Endothelial cell of umbilical vein (primary cell): ENCODE measurements around the gene LCNL1. TPM values are rescaled to one million over a fixed set of nuclear protein-coding genes. Genes with fewer than 3 reads are reported as not detected.

Experiments
- BruUV-seq: library from RNA; stranded (reverse); fragments of 400-500 nt; replicated peaks from 2 replicates; lab custom pipeline; 2021; lab: Mats Ljungman, UMichigan
- CTCF ChIA-PET: fragments of 300-600, 350-600 bp; sonication (Branson Sonifier 250); formaldehyde crosslinking; loops from one replicate; lab custom pipeline; 2021; ENCODE audit warnings: antibody characterized with exemption, inconsistent platforms; lab: Charles Lee
- POLR2A ChIA-PET: fragments of 300-600, 350-600 bp; sonication (Branson Sonifier 250); formaldehyde crosslinking; loops from one replicate; lab custom pipeline; 2021; ENCODE audit warnings: antibody characterized with exemption, inconsistent platforms; lab: Charles Lee
- DNase-seq: peaks from one replicate; pipeline ENCODE4 v3.0.0-alpha.2; 2011; ENCODE audit warnings: low read depth, low spot score
- FAIRE-seq: peaks from 2 replicates; lab custom pipeline; 2011; peaks lifted over from hg19 to GRCh38; lab: Jason Lieb, UNC
- H2AFZ ChIP-seq: 2 replicates; pipeline ENCODE4 v1.6.0; 2012; ENCODE audit warnings: low read depth, low read length, control low read depth, inconsistent platforms
- H3K27ac ChIP-seq: 2 replicates; pipeline ENCODE4 v1.5.1; 2011; ENCODE audit warnings: low read depth, mild to moderate bottlenecking, control low read depth, low read length, moderate library complexity; ENCODE audit not compliant: insufficient read depth
- H3K27me3 ChIP-seq, 2 experiments: 2 replicates each; pipeline versions ENCODE4 v1.6.0 to v1.6.1; 2011; ENCODE audit warnings: low read length in 2 of 2, mixed read lengths in 1 of 2; ENCODE audit not compliant: control insufficient read depth in 2 of 2, insufficient read depth in 2 of 2
- H3K36me3 ChIP-seq, 2 experiments: 2 replicates in 1 of 2; 3 replicates in 1 of 2; pipeline ENCODE4 v1.5.1; 2011; ENCODE audit warnings: low read length in 2 of 2, mild to moderate bottlenecking in 1 of 2, moderate library complexity in 1 of 2; ENCODE audit not compliant: control insufficient read depth in 2 of 2, insufficient read depth in 2 of 2; ENCODE audit errors: extremely low read depth in 1 of 2
- H3K4me1 ChIP-seq: 3 replicates; pipeline ENCODE4 v1.5.1; 2011; ENCODE audit warnings: mild to moderate bottlenecking, low read length; ENCODE audit not compliant: control insufficient read depth, insufficient read depth; ENCODE audit errors: extremely low read depth
- H3K4me2 ChIP-seq: 2 replicates; pipeline ENCODE4 v1.6.1; 2011; ENCODE audit warnings: low read length, control low read depth, mixed read lengths; ENCODE audit not compliant: insufficient read depth
- H3K4me3 ChIP-seq, 3 experiments: fragments of 200-600 bp in 1 of 3; sonication (generic), shearing (Covaris generic) in 1 of 3; replicated peaks in 1 of 3; 2 replicates each; pipeline ENCODE4 v1.5.1; 2011 to 2016; ENCODE audit warnings: control low read depth in 3 of 3, low read length in 3 of 3, mild to moderate bottlenecking in 2 of 3, inconsistent platforms in 1 of 3, low read depth in 1 of 3, moderate library complexity in 1 of 3; ENCODE audit not compliant: insufficient read depth in 1 of 3
- H3K79me2 ChIP-seq: 2 replicates; pipeline ENCODE4 v1.6.0; 2012; ENCODE audit warnings: low read length, inconsistent platforms; ENCODE audit not compliant: control insufficient read depth, insufficient read depth
- H3K9ac ChIP-seq: replicated peaks from 2 replicates; pipeline ENCODE3; 2011; ENCODE audit warnings: low read length, control low read depth; ENCODE audit not compliant: insufficient read depth; ENCODE audit errors: extremely low read depth
- H3K9me1 ChIP-seq: replicated peaks from 3 replicates; pipeline ENCODE4 v1.6.0; 2011; ENCODE audit warnings: mild to moderate bottlenecking, low read length; ENCODE audit not compliant: control insufficient read depth, insufficient read depth; ENCODE audit errors: extremely low read depth
- H3K9me3 ChIP-seq: replicated peaks from 2 replicates; pipeline ENCODE4 v1.5.1; 2012; ENCODE audit warnings: low read length, inconsistent platforms; ENCODE audit not compliant: control insufficient read depth, insufficient read depth
- H4K20me1 ChIP-seq: replicated peaks from 2 replicates; pipeline ENCODE3; 2011; ENCODE audit warnings: mild to moderate bottlenecking, low read length; ENCODE audit not compliant: control insufficient read depth, insufficient read depth; ENCODE audit errors: extremely low read depth
- EZH2 ChIP-seq: IDR thresholded peaks from 2 replicates; pipeline ENCODE4 v1.6.1; 2012; ENCODE audit warnings: borderline replicate concordance, low read depth, mild to moderate bottlenecking, moderate library complexity, low read length, inconsistent platforms; ENCODE audit not compliant: severe bottlenecking
- FOS ChIP-seq: IDR thresholded peaks from 2 replicates; pipeline ENCODE4 v1.6.1; 2011; ENCODE audit warnings: mild to moderate bottlenecking, low read length, moderate library complexity, borderline replicate concordance; ENCODE audit not compliant: insufficient read depth
- GATA2 ChIP-seq: IDR thresholded peaks from 2 replicates; pipeline ENCODE4 v1.7.0; 2011; ENCODE audit warnings: low read depth, mild to moderate bottlenecking, moderate library complexity, mixed read lengths, low read length; ENCODE audit not compliant: insufficient read length, insufficient read depth
- JUN ChIP-seq: IDR thresholded peaks from 2 replicates; pipeline ENCODE4 v1.6.1; 2011; ENCODE audit warnings: borderline replicate concordance, low read depth; ENCODE audit not compliant: insufficient read length, insufficient read depth
- MYC ChIP-seq: IDR thresholded peaks from one replicate; pipeline ENCODE4 v1.6.1; 2011; ENCODE audit warnings: mild to moderate bottlenecking, low read depth, low read length
- POLR2A ChIP-seq: IDR thresholded peaks from 2 replicates; pipeline ENCODE4 v1.6.1; 2012; ENCODE audit warnings: low read depth, mild to moderate bottlenecking, control low read depth, low read length
- POLR2AphosphoS5 ChIP-seq: IDR thresholded peaks from 2 replicates; pipeline ENCODE4 v1.6.1; 2012; ENCODE audit warnings: low read depth, mild to moderate bottlenecking, control low read depth, low read length, moderate library complexity; ENCODE audit not compliant: insufficient read depth
- dilution Hi-C: fragments of 300-500 bp; cut with MboI; formaldehyde crosslinking; loops from one replicate; pipeline ENCODE4 v1.15.0; 2019; ENCODE audit warnings: low sequenced_read_pairs; ENCODE audit not compliant: extremely low pct_ligation_motif_present
- intact Hi-C: fragments of 100-400 bp; cut with micrococcal nuclease; formaldehyde crosslinking; loops from one replicate; pipeline ENCODE4 v1.10.0; 2022
- polyA plus RNA-seq, 4 experiments: library from polyadenylated mRNA; depleted of rRNA in 3 of 4; stranded (reverse) in 3 of 4; unstranded in 1 of 4; fragments of >200 nt; gene quantifications; 2 replicates each; pipeline versions ENCODE4 v1.2.1 to v1.2.3, GENCODE V29; 2011 to 2012; ENCODE audit warnings: missing spikeins in 1 of 4
- total RNA-seq: library from RNA; stranded (reverse); gene quantifications from 2 replicates; pipeline ENCODE4 v1.2.3, GENCODE V29; 2021
- TF ChIP-seq, protein P1 (sequence below), 2 donors: IDR thresholded peaks; 1 replicate in 1 of 2; 2 replicates in 1 of 2; pipeline ENCODE4 v1.5.1; 2011; ENCODE audit warnings: low read length in 2 of 2, mild to moderate bottlenecking in 2 of 2, moderate library complexity in 2 of 2, control low read depth in 1 of 2, inconsistent platforms in 1 of 2, low read depth in 1 of 2; ENCODE audit not compliant: insufficient read depth in 1 of 2; ENCODE audit errors: extremely low read depth in 1 of 2
- TF ChIP-seq, protein P2 (sequence below): IDR thresholded peaks from 2 replicates; pipeline ENCODE4 v1.6.1; 2011; ENCODE audit not compliant: insufficient read depth, insufficient read length

Gene LCNL1
- total and polyA plus RNA-seq, 2 donors (not counting 3 experiments of a cell fraction or from before 2014, with no cell fraction given) = not detected

DNA sequence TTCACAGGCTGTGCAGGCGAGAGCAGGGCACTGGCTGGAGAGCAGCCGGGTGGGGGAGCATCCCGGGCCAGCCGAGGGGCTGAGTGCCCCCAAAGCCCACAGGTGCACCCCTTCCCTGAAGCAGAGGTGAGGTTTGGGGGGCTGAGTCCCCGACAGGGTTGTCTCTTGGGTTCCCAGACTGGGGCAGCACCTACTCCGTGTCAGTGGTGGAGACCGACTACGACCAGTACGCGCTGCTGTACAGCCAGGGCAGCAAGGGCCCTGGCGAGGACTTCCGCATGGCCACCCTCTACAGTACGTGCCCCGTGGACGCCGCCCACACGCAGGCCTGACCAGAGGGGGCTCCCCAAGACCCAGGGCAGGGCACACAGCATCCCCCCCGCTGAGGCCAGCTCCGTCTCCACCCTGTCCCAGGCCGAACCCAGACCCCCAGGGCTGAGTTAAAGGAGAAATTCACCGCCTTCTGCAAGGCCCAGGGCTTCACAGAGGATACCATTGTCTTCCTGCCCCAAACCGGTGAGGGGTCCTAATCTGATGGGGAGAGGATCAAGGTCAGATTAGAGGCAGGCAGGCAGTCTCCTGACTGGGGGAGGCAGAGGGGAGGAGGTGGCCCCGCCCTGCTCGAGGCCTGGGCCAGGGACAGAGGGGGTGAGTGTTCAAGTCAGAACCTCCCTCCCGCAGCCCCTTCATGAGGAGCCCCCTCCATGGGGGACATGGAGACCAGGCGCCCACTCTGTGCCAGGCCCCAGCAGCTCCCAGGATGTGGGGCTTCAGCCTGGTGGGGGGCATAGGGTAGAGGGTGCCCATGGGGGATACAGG lies 2.8 kb upstream of the LCNL1 start:
- Histone ChIP-seq H3K9me1 (no peaks in the 10 kb centered on the region), H3K27me3 (peaks cover 2 to 3% of the 10 kb centered on the region in 2 experiments), H3K36me3 (no peaks in the 10 kb centered on the region), H3K4me2 (no peak overlapping the region), H2AFZ (no peak overlapping the region), H3K79me2 (no peaks in the 10 kb centered on the region), H3K27ac (no peak overlapping the region), H3K9ac (no peak overlapping the region), H3K9me3 (no peaks in the 10 kb centered on the region), H4K20me1 (no peaks in the 10 kb centered on the region), H3K4me1 (peaks cover 4% of the 10 kb centered on the region), H3K4me3 (no peak overlapping the region)
- intact Hi-C loops = loop anchor here (2.0 kb wide), 2 partner anchors 29 to 49 kb away; partner anchors contain the start of gene ABCA2
- dilution Hi-C loops = no loop called here
- no peak for DNase-seq
- ChIA-PET POLR2A (no interaction called here), CTCF (no interaction called here)
- BruUV-seq = no TSS peak
- FAIRE-seq = no peak
- TF ChIP-seq GATA2 (no peak), POLR2AphosphoS5 (no peak), MYC (no peak), EZH2 (no peak), POLR2A (no peak), FOS (no peak), JUN (no peak)
- TF ChIP-seq, protein P1, sequence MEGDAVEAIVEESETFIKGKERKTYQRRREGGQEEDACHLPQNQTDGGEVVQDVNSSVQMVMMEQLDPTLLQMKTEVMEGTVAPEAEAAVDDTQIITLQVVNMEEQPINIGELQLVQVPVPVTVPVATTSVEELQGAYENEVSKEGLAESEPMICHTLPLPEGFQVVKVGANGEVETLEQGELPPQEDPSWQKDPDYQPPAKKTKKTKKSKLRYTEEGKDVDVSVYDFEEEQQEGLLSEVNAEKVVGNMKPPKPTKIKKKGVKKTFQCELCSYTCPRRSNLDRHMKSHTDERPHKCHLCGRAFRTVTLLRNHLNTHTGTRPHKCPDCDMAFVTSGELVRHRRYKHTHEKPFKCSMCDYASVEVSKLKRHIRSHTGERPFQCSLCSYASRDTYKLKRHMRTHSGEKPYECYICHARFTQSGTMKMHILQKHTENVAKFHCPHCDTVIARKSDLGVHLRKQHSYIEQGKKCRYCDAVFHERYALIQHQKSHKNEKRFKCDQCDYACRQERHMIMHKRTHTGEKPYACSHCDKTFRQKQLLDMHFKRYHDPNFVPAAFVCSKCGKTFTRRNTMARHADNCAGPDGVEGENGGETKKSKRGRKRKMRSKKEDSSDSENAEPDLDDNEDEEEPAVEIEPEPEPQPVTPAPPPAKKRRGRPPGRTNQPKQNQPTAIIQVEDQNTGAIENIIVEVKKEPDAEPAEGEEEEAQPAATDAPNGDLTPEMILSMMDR (IDR thresholded peaks at IDR 0.05; ENCODE audit: extremely low read depth in 1 of 2, insufficient read depth in 1 of 2, low read depth in 1 of 2, low read length in 2 of 2) = no peak
- TF ChIP-seq, protein P2, sequence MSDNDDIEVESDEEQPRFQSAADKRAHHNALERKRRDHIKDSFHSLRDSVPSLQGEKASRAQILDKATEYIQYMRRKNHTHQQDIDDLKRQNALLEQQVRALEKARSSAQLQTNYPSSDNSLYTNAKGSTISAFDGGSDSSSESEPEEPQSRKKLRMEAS = no peak
